D341Med (cell line): ENCODE measurements around the gene EPM2AIP1.
"Not testable (repeated sequence)": the region's sequence is repeated elsewhere in the genome, so short reads cannot be mapped to it uniquely, and the experiment has no call there.

Experiments
- DNase-seq: peaks from one replicate; pipeline ENCODE4 v3.0.0; 2012; ENCODE audit warnings: low spot score

Gene EPM2AIP1

GRCh38 chr3:36992806-36993325, at the start of gene EPM2AIP1:
EPM2AIP1 (minus strand) TSS chr3:36993131; CDS start chr3:36993077, 54 bp downstream.
- no peak for DNase-seq

GRCh38 chr3:37042712-37043111, 49.8 kb upstream of the EPM2AIP1 start:
- not testable (repeated sequence) for DNase-seq

GRCh38 chr3:37041546-37042195, 48.7 kb upstream of the EPM2AIP1 start:
- DNase-seq: no peak

GRCh38 chr3:37040231-37040630, 47.3 kb upstream of the EPM2AIP1 start:
- DNase-seq: no peak

- no peak for DNase-seq
Measured at GRCh38 chr3:37039161-37039846, 46.4 kb upstream of the EPM2AIP1 start.

- no peak for DNase-seq
Measured at GRCh38 chr3:37037352-37037751, 44.4 kb upstream of the EPM2AIP1 start.

- DNase-seq: no peak
Measured at GRCh38 chr3:37032961-37033360, 40.0 kb upstream of the EPM2AIP1 start.

GRCh38 chr3:37031096-37031682, 38.3 kb upstream of the EPM2AIP1 start:
- no peak for DNase-seq

- DNase-seq: no peak
Measured at GRCh38 chr3:37030588-37030987, 37.7 kb upstream of the EPM2AIP1 start.

- no peak for DNase-seq
Measured at GRCh38 chr3:37029516-37030163, 36.7 kb upstream of the EPM2AIP1 start.

GRCh38 chr3:37029111-37029510, 36.2 kb upstream of the EPM2AIP1 start:
- DNase-seq: no peak

- DNase-seq: no peak
Measured at GRCh38 chr3:37028329-37028728, 35.4 kb upstream of the EPM2AIP1 start.

- no peak for DNase-seq
Measured at GRCh38 chr3:37026851-37027250, 33.9 kb upstream of the EPM2AIP1 start.

- DNase-seq: no peak
Measured at GRCh38 chr3:37025561-37026335, 32.8 kb upstream of the EPM2AIP1 start.

- DNase-seq: no peak
Measured at GRCh38 chr3:37024820-37025405, 32.0 kb upstream of the EPM2AIP1 start.

- DNase-seq: no peak
Measured at GRCh38 chr3:37024092-37024491, 31.2 kb upstream of the EPM2AIP1 start.

- DNase-seq: no peak
Measured at GRCh38 chr3:37017683-37018082, 24.8 kb upstream of the EPM2AIP1 start.

- DNase-seq: no peak
Measured at GRCh38 chr3:37016903-37017302, 24.0 kb upstream of the EPM2AIP1 start.

- DNase-seq: no peak
Measured at GRCh38 chr3:37015642-37016041, 22.7 kb upstream of the EPM2AIP1 start.

GRCh38 chr3:37014620-37015019, 21.7 kb upstream of the EPM2AIP1 start:
- DNase-seq: no peak
